Measurements from ENCODE around the gene PRODH2.

The PRODH2 gene

DNA sequence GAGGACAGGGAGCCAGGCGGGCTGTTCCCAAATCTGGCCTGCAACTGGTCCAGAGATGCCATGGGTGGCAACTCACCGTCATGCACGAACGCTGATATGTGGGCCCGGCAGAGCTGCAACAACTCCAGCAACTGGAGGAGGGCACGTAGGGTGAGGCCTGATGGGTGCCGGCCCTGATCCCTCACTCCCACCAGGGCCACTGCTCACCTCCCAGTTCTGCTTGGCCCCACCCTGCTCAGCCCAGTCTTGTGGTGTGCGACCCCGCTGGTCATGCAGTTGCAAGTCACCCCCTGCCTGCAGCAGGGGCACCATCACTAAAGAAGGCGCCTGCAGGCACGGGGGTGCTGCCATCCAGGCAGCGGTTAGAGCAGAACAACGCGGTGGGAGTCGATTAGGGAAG, 20.3 kb downstream of the PRODH2 start:
- no peaks in the 10 kb centered on the region for H3K36me3 ChIP-seq (ENCODE audit: insufficient read depth)
- H3K27me3 ChIP-seq (ENCODE audit: insufficient read depth, low read depth), result peaks cover 4% of the 10 kb centered on the region
- H3K4me1 ChIP-seq (ENCODE audit: low read depth, poor library complexity, severe bottlenecking), result no peaks in the 10 kb centered on the region
- no peak overlapping the region for H3K4me2 ChIP-seq
- H4K20me1 ChIP-seq (ENCODE audit: insufficient read depth), result no peaks in the 10 kb centered on the region
- no peaks in the 10 kb centered on the region for H3K79me2 ChIP-seq (ENCODE audit: insufficient read depth, low read depth)
- H3K4me3 ChIP-seq (IDR thresholded peaks at IDR 0.05; ENCODE audit: insufficient read depth, low read depth, low read length), result no peak overlapping the region
- TF ChIP-seq, protein P1, sequence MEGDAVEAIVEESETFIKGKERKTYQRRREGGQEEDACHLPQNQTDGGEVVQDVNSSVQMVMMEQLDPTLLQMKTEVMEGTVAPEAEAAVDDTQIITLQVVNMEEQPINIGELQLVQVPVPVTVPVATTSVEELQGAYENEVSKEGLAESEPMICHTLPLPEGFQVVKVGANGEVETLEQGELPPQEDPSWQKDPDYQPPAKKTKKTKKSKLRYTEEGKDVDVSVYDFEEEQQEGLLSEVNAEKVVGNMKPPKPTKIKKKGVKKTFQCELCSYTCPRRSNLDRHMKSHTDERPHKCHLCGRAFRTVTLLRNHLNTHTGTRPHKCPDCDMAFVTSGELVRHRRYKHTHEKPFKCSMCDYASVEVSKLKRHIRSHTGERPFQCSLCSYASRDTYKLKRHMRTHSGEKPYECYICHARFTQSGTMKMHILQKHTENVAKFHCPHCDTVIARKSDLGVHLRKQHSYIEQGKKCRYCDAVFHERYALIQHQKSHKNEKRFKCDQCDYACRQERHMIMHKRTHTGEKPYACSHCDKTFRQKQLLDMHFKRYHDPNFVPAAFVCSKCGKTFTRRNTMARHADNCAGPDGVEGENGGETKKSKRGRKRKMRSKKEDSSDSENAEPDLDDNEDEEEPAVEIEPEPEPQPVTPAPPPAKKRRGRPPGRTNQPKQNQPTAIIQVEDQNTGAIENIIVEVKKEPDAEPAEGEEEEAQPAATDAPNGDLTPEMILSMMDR (conservative IDR thresholded peaks at IDR 0.05; ENCODE audit: low read depth, low read length), result no peak
- no peak overlapping the region for H3K27ac ChIP-seq
- no peak overlapping the region for H3K9ac ChIP-seq
- H2AFZ ChIP-seq (ENCODE audit: low read depth), result no peak overlapping the region

DNA sequence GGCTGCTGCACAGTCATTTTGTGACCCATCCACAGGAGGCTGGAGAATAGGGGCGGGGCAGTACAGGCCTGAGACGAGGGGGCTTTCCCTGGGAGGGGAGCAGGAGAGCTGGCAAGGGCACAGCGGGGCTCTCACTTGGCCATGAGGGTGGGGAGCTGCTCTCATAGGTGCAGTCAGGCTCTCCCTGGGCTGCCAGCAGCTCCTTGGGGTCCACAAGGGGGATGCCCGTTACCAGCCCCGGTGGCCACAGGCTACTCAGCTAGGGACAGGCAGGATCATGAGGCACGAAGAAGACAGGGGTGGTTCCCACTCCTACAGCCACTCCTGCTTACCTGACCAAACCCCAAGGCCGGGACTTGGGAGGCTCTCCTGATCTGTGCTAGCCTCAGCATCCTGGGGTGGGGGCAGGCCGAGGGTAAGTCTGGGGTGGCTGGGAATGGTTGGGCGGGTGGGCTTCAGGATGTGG, 20.8 kb downstream of the PRODH2 start:
- Histone ChIP-seq H3K36me3 (ENCODE audit: insufficient read depth) (no peaks in the 10 kb centered on the region), H3K4me3 (IDR thresholded peaks at IDR 0.05; ENCODE audit: insufficient read depth, low read depth, low read length) (no peak overlapping the region), H3K79me2 (ENCODE audit: insufficient read depth, low read depth) (no peaks in the 10 kb centered on the region), H3K27ac (no peak overlapping the region), H3K4me2 (no peak overlapping the region), H2AFZ (ENCODE audit: low read depth) (no peak overlapping the region), H3K4me1 (ENCODE audit: low read depth, poor library complexity, severe bottlenecking) (no peaks in the 10 kb centered on the region), H4K20me1 (ENCODE audit: insufficient read depth) (no peaks in the 10 kb centered on the region), H3K9ac (no peak overlapping the region), H3K27me3 (ENCODE audit: insufficient read depth, low read depth) (peaks cover 4% of the 10 kb centered on the region)
- TF ChIP-seq, protein P1 (conservative IDR thresholded peaks at IDR 0.05; ENCODE audit: low read depth, low read length), result no peak

DNA sequence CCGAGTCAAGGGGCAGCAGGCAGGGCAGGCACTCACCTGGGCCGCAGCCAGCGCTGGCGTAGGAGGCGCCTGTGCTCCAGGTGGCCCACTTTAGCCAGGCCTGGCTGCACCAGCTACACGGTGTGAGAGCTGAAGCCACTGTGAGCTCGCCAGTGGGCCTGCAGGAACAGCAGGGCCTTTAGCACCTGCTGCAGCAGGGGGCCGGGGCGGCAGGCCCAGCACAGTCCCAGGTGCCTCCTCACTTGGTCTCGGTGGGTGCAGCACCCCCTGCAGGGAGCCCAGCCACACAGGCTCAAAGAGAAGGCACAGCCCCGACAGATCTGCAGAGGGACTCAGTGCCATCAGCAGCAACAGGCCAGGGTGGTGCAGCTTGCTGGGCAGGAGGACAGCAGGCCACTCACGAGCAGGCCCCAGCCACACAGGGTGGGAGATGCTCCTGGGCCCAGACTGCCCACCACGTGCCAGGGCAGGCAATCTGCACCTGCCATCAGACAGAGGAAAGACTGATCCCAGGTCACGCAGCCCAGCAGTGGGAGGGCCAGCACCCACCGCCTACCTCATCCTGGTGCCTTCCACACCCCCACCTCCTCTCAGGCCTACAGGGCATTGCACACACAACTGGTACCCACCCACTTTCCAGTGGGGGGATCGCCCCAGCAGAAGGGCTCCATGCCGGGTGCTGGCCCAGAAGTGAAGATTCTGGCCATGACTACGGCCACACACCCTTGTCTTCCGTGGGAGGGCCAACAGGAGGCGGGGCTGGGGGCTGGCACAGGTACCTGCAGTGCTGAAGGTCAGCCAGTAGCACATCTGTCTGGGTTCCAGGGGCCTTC, 21.4 kb downstream of the PRODH2 start:
- no peak overlapping the region for H3K4me2 ChIP-seq
- no peak overlapping the region for H2AFZ ChIP-seq (ENCODE audit: low read depth)
- H3K9ac ChIP-seq, result no peak overlapping the region
- H3K27me3 ChIP-seq (ENCODE audit: insufficient read depth, low read depth), result peaks cover 4% of the 10 kb centered on the region; the same call in 1 of the 2 replicates
- no peaks in the 10 kb centered on the region for H3K4me1 ChIP-seq (ENCODE audit: low read depth, poor library complexity, severe bottlenecking)
- no peaks in the 10 kb centered on the region for H3K79me2 ChIP-seq (ENCODE audit: insufficient read depth, low read depth)
- H4K20me1 ChIP-seq (ENCODE audit: insufficient read depth), result no peaks in the 10 kb centered on the region
- H3K36me3 ChIP-seq (ENCODE audit: insufficient read depth), result no peaks in the 10 kb centered on the region
- H3K27ac ChIP-seq, result no peak overlapping the region
- H3K4me3 ChIP-seq (IDR thresholded peaks at IDR 0.05; ENCODE audit: insufficient read depth, low read depth, low read length), result no peak overlapping the region
- TF ChIP-seq, protein P1 (conservative IDR thresholded peaks at IDR 0.05; ENCODE audit: low read depth, low read length), result no peak

DNA sequence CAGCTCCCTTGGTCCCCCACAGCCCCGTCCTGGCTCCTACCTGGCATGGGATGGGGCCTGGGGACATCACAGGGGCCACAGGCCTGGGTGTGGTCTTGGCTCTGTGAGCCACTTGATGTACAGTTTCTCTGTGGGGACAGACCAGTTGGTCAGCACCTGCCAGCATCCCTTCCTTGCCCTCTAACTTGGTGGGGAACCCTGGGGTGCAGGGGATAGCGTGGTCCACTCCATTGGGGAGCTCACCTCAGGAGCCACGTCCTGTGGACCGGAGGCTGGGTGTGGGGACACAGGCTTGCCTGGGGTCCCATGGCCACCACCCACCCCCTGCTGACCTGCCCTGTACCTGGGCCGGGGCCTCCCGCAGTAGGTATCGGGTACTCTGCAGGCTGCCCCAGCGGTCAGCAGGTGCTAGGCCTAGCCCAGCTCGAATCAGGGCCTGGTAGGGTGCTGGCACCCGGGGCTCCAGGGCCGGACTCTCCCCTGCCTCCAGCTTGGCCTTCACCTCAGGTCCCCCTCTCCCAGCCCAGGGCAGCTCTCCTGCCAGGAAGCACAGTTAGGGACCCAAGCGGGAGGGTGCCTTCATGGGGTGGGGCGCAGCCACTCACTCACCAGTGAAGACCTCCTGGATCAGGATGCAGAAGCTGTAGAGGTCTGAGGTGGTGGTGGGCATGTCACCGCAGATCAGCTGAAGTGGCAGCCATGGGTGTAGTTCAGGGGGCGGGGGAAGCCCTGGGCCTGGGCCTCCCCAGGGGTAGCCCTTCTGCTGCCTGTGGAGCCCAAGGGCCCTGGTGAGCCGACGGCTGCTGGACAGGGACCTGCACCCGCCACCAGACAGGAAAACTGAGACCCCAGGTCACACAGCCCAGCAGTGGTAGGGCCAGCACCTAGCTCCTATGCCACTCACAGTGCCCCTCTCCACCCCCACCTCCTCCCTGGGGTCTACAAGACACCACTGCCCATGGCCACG, 22.4 kb downstream of the PRODH2 start:
- Histone ChIP-seq H3K4me3 (IDR thresholded peaks at IDR 0.05; ENCODE audit: insufficient read depth, low read depth, low read length) (no peak overlapping the region), H3K36me3 (ENCODE audit: insufficient read depth) (no peaks in the 10 kb centered on the region), H3K27ac (no peak overlapping the region), H4K20me1 (ENCODE audit: insufficient read depth) (no peaks in the 10 kb centered on the region), H3K9ac (no peak overlapping the region), H3K4me1 (ENCODE audit: low read depth, poor library complexity, severe bottlenecking) (no peaks in the 10 kb centered on the region), H2AFZ (ENCODE audit: low read depth) (no peak overlapping the region), H3K27me3 (ENCODE audit: insufficient read depth, low read depth) (peaks cover 4% of the 10 kb centered on the region; the same call in 1 of the 2 replicates), H3K79me2 (ENCODE audit: insufficient read depth, low read depth) (no peaks in the 10 kb centered on the region), H3K4me2 (no peak overlapping the region)
- TF ChIP-seq, protein P1 (conservative IDR thresholded peaks at IDR 0.05; ENCODE audit: low read depth, low read length), result no peak
